Measurements from ENCODE around the gene MCC. TPM values are rescaled to one million over a fixed set of nuclear protein-coding genes. Genes with fewer than 3 reads are reported as not detected.

Gene MCC
- total RNA-seq, 1 experiment from 2014 or later: 0.60 TPM

DNA sequence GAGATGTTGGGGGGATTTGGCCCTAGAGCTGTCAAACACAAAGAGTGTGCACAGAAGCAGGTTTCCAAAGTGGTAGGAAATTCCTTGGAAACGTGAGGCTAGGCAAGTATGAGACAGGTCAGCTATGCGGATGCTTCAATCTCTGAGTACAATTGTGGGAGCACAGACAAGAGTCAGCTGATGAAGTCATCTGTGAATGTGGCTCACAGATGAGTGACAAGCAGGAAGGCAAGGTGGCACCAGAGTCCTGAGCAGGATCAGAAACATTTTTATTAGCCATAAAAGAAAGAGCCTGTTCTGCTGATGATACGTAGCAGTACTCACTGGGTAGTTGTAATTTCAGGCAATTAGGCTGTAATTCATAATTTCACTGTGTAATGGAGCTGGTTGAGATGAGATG lies 394.7 kb downstream of the MCC start:
- no peak for TF ChIP-seq EZH2 (IDR thresholded peaks at IDR 0.05; ENCODE audit: borderline replicate concordance, low read depth, low read length, poor library complexity, severe bottlenecking)
- TF ChIP-seq, protein P1, sequence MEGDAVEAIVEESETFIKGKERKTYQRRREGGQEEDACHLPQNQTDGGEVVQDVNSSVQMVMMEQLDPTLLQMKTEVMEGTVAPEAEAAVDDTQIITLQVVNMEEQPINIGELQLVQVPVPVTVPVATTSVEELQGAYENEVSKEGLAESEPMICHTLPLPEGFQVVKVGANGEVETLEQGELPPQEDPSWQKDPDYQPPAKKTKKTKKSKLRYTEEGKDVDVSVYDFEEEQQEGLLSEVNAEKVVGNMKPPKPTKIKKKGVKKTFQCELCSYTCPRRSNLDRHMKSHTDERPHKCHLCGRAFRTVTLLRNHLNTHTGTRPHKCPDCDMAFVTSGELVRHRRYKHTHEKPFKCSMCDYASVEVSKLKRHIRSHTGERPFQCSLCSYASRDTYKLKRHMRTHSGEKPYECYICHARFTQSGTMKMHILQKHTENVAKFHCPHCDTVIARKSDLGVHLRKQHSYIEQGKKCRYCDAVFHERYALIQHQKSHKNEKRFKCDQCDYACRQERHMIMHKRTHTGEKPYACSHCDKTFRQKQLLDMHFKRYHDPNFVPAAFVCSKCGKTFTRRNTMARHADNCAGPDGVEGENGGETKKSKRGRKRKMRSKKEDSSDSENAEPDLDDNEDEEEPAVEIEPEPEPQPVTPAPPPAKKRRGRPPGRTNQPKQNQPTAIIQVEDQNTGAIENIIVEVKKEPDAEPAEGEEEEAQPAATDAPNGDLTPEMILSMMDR (conservative IDR thresholded peaks at IDR 0.05; ENCODE audit: low read depth, low read length): no peak
- ChIA-PET POLR2A (ENCODE audit: low non-redundant PET) (no interaction called here), CTCF (no interaction called here)
- no TSS peak for BruUV-seq (replicated peaks)
- H3K4me3 ChIP-seq (ENCODE audit: low read depth, low read length, poor library complexity, severe bottlenecking): no peak overlapping the region
- H3K9me3 ChIP-seq (ENCODE audit: low read depth, low read length, poor library complexity, severe bottlenecking): no peaks in the 10 kb centered on the region
- H3K36me3 ChIP-seq (ENCODE audit: insufficient read depth, low read length, poor library complexity, severe bottlenecking): no peaks in the 10 kb centered on the region
- no peak for DNase-seq (ENCODE audit: low spot score)
- H3K27me3 ChIP-seq (replicated peaks; ENCODE audit: insufficient read depth, low read depth, low read length, poor library complexity): no peaks in the 10 kb centered on the region
- intact Hi-C loops (cut with micrococcal nuclease; ENCODE audit: unreplicated experiment): no loop called here
- no peaks in the 10 kb centered on the region for H3K4me1 ChIP-seq (ENCODE audit: insufficient read depth, low read length, poor library complexity, severe bottlenecking)
- no peak overlapping the region for H3K27ac ChIP-seq (ENCODE audit: low read depth, low read length, poor library complexity, severe bottlenecking)

DNA sequence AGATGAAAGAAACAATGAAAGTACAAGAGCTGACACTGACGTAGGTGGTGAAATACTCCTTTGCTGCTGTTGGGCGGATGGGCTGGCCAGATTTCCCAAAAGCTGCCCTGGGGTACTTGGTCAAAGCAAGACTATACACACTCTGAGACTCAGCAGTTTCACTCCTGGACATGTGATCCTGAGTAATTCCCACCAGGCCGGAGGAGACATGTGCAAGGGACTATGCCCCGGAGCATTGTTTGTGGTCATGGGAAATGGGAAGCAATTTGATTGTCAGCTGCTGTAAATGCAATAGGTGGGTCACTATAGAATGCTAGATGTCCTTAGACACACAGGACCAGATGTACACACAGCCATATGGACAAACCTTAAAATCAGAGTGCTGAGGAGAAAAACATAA lies 395.6 kb downstream of the MCC start:
- TF ChIP-seq EZH2 (IDR thresholded peaks at IDR 0.05; ENCODE audit: borderline replicate concordance, low read depth, low read length, poor library complexity, severe bottlenecking): no peak
- TF ChIP-seq, protein P1 (conservative IDR thresholded peaks at IDR 0.05; ENCODE audit: low read depth, low read length): no peak
- no TSS peak for BruUV-seq (replicated peaks)
- Histone ChIP-seq H3K36me3 (ENCODE audit: insufficient read depth, low read length, poor library complexity, severe bottlenecking) (no peaks in the 10 kb centered on the region), H3K9me3 (ENCODE audit: low read depth, low read length, poor library complexity, severe bottlenecking) (no peaks in the 10 kb centered on the region), H3K27me3 (replicated peaks; ENCODE audit: insufficient read depth, low read depth, low read length, poor library complexity) (no peaks in the 10 kb centered on the region), H3K4me3 (ENCODE audit: low read depth, low read length, poor library complexity, severe bottlenecking) (no peak overlapping the region), H3K4me1 (ENCODE audit: insufficient read depth, low read length, poor library complexity, severe bottlenecking) (no peaks in the 10 kb centered on the region), H3K27ac (ENCODE audit: low read depth, low read length, poor library complexity, severe bottlenecking) (no peak overlapping the region)
- CTCF ChIA-PET: no interaction called here
- no peak for DNase-seq (ENCODE audit: low spot score)
- intact Hi-C loops (cut with micrococcal nuclease; ENCODE audit: unreplicated experiment): no loop called here
- POLR2A ChIA-PET (ENCODE audit: low non-redundant PET): no interaction called here

DNA sequence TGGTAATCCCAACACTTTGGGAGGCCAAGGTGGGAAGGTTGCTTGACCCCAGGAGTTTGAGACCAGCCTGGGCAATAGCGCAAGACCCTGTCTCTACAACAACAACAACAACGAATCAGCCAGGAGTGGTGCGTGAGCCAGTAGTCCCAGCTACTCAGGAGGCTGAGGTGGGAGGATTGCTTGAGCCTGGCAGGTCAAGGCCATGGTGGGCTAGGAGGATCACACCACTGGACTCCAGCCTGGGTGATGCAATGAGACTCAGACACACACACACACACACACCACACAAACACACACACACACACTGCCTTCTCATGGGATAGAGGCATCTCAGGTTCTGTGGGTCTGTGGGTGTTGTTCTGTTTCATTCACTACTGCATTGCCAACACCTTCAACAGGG lies 396.6 kb downstream of the MCC start:
- CTCF ChIA-PET: no interaction called here
- no peaks in the 10 kb centered on the region for H3K9me3 ChIP-seq (ENCODE audit: low read depth, low read length, poor library complexity, severe bottlenecking)
- POLR2A ChIA-PET (ENCODE audit: low non-redundant PET): no interaction called here
- no peak for TF ChIP-seq EZH2 (IDR thresholded peaks at IDR 0.05; ENCODE audit: borderline replicate concordance, low read depth, low read length, poor library complexity, severe bottlenecking)
- TF ChIP-seq, protein P1 (conservative IDR thresholded peaks at IDR 0.05; ENCODE audit: low read depth, low read length): no peak
- intact Hi-C loops (cut with micrococcal nuclease; ENCODE audit: unreplicated experiment): no loop called here
- H3K27me3 ChIP-seq (replicated peaks; ENCODE audit: insufficient read depth, low read depth, low read length, poor library complexity): no peaks in the 10 kb centered on the region
- no peaks in the 10 kb centered on the region for H3K4me1 ChIP-seq (ENCODE audit: insufficient read depth, low read length, poor library complexity, severe bottlenecking)
- H3K36me3 ChIP-seq (ENCODE audit: insufficient read depth, low read length, poor library complexity, severe bottlenecking): no peaks in the 10 kb centered on the region
- DNase-seq (ENCODE audit: low spot score): no peak
- BruUV-seq (replicated peaks): no TSS peak
- no peak overlapping the region for H3K27ac ChIP-seq (ENCODE audit: low read depth, low read length, poor library complexity, severe bottlenecking)
- H3K4me3 ChIP-seq (ENCODE audit: low read depth, low read length, poor library complexity, severe bottlenecking): no peak overlapping the region

Measured in A673 (cell line).